HL-60/S4 treated with retinoic acid at 250 ng/mL for 4 days and 3 days (cell line): ENCODE data around the gene SERPINI1.
"Not testable (repeated sequence)": the region's sequence is repeated elsewhere in the genome, so short reads cannot be mapped to it uniquely, and the experiment has no call there.

Source experiments
- in situ Hi-C: fragments of 300-500 bp; cut with MboI; formaldehyde crosslinking; loops from 2 replicates; pipeline ENCODE4 v1.7.0; 2022; ENCODE audit warnings: low sequenced_read_pairs

Gene SERPINI1

GRCh38 chr3:167785790-167786189 lies 50.3 kb downstream of the SERPINI1 start:
- in situ Hi-C loops, result no loop called here

GRCh38 chr3:167787440-167787839 lies 51.9 kb downstream of the SERPINI1 start:
- in situ Hi-C loops, result no loop called here

- in situ Hi-C loops, result no loop called here
These were observed 62.9 kb downstream of the SERPINI1 start for GRCh38 chr3:167798443-167798842.

GRCh38 chr3:167808910-167809309 lies 73.4 kb downstream of the SERPINI1 start:
- in situ Hi-C loops, result no loop called here

- in situ Hi-C loops, result no loop called here
These were observed 74.7 kb downstream of the SERPINI1 start for GRCh38 chr3:167810236-167810635.

- in situ Hi-C loops, result no loop called here
These were observed 75.5 kb downstream of the SERPINI1 start for GRCh38 chr3:167811031-167811430.

GRCh38 chr3:167813169-167814123 lies 77.9 kb downstream of the SERPINI1 start:
- in situ Hi-C loops, result no loop called here

GRCh38 chr3:167814441-167814951 lies 79.0 kb downstream of the SERPINI1 start:
- in situ Hi-C loops, result no loop called here

GRCh38 chr3:167816953-167817352 lies 81.4 kb downstream of the SERPINI1 start:
- in situ Hi-C loops, result no loop called here

GRCh38 chr3:167820102-167820865 lies 84.8 kb downstream of the SERPINI1 start:
- in situ Hi-C loops, result no loop called here

- in situ Hi-C loops, result no loop called here
These were observed 85.8 kb downstream of the SERPINI1 start for GRCh38 chr3:167821248-167821805.

GRCh38 chr3:167823738-167824137 lies 88.2 kb downstream of the SERPINI1 start:
- in situ Hi-C loops, result no loop called here

GRCh38 chr3:167827588-167827987 lies 92.1 kb downstream of the SERPINI1 start:
- in situ Hi-C loops, result not testable (repeated sequence)

GRCh38 chr3:167829071-167829470 lies 93.5 kb downstream of the SERPINI1 start:
- in situ Hi-C loops, result no loop called here

GRCh38 chr3:167830007-167830406 lies 94.5 kb downstream of the SERPINI1 start:
- in situ Hi-C loops, result no loop called here

- in situ Hi-C loops, result no loop called here
These were observed 99.8 kb downstream of the SERPINI1 start for GRCh38 chr3:167835359-167835758.

GRCh38 chr3:167835953-167836352 lies 100.4 kb downstream of the SERPINI1 start:
- in situ Hi-C loops, result no loop called here

GRCh38 chr3:167837466-167837865 lies 101.9 kb downstream of the SERPINI1 start:
- in situ Hi-C loops, result no loop called here

GRCh38 chr3:167839460-167840134 lies 104.1 kb downstream of the SERPINI1 start:
- in situ Hi-C loops, result no loop called here

GRCh38 chr3:167840247-167840646 lies 104.7 kb downstream of the SERPINI1 start:
- in situ Hi-C loops, result no loop called here

GRCh38 chr3:167843481-167843880 lies 108.0 kb downstream of the SERPINI1 start:
- in situ Hi-C loops, result no loop called here
